Endothelial cell (in vitro differentiated cells): ENCODE measurements around the gene PROM1. TPM values are rescaled to one million over a fixed set of nuclear protein-coding genes. Genes with fewer than 3 reads are reported as not detected.

Experiments used
- DNase-seq: peaks from one replicate; pipeline ENCODE4 v3.0.0; 2021; ENCODE audit warnings: low spot score
- H3K27ac Mint-ChIP-seq: one replicate; pipeline ENCODE4 v1.8.0; 2021; ENCODE audit warnings: mixed read lengths, inconsistent platforms; ENCODE audit not compliant: unreplicated experiment
- H3K27me3 Mint-ChIP-seq: one replicate; pipeline ENCODE4 v1.8.0; 2021; ENCODE audit warnings: mild to moderate bottlenecking, moderate library complexity, mixed read lengths, inconsistent platforms; ENCODE audit not compliant: unreplicated experiment
- H3K36me3 Mint-ChIP-seq: one replicate; pipeline ENCODE4 v1.8.0; 2021; ENCODE audit warnings: mild to moderate bottlenecking, low read depth, mixed read lengths, inconsistent platforms; ENCODE audit not compliant: unreplicated experiment
- H3K4me1 Mint-ChIP-seq: one replicate; pipeline ENCODE4 v1.8.0; 2021; ENCODE audit warnings: mild to moderate bottlenecking, mixed read lengths, inconsistent platforms; ENCODE audit not compliant: unreplicated experiment
- H3K4me3 Mint-ChIP-seq: one replicate; pipeline ENCODE4 v1.8.0; 2021; ENCODE audit warnings: mild to moderate bottlenecking, mixed read lengths, inconsistent platforms; ENCODE audit not compliant: unreplicated experiment
- H3K9me3 Mint-ChIP-seq: one replicate; pipeline ENCODE4 v1.8.0; 2021; ENCODE audit warnings: mixed read lengths, inconsistent platforms; ENCODE audit not compliant: unreplicated experiment
- CTCF ChIP-seq: fragments of 200-600 bp; sonication (generic); IDR thresholded peaks from one replicate; pipeline ENCODE4 v1.5.0; 2021; ENCODE audit warnings: antibody characterized with exemption; ENCODE audit not compliant: unreplicated experiment
- total RNA-seq: library from RNA; stranded (reverse); fragmentation: NEBNext Ultra II Directional; extraction: Animal tissue kit (Norgen Biotek cat#: 25700); gene quantifications from one replicate; pipeline ENCODE4 v1.2.1, GENCODE V29; 2021; ENCODE audit not compliant: unreplicated experiment

PROM1 gene
- total RNA-seq, 1 donor from 2014 or later = 12.2 TPM

GRCh38 chr4:15935504-15936402 lies 148.1 kb downstream of the PROM1 start:
- DNase-seq = no peak
- Mint-ChIP-seq H3K36me3 (no peaks in the 10 kb centered on the region), H3K9me3 (no peaks in the 10 kb centered on the region), H3K27me3 (no peaks in the 10 kb centered on the region), H3K4me1 (peaks cover 4% of the 10 kb centered on the region), H3K4me3 (no peak overlapping the region), H3K27ac (no peak overlapping the region)
- no peak for TF ChIP-seq CTCF

- Mint-ChIP-seq H3K27me3 (peaks cover 1% of the 10 kb centered on the region), H3K9me3 (no peaks in the 10 kb centered on the region), H3K4me3 (no peak overlapping the region), H3K4me1 (peaks cover 4% of the 10 kb centered on the region), H3K27ac (no peak overlapping the region), H3K36me3 (no peaks in the 10 kb centered on the region)
- TF ChIP-seq CTCF = no peak
- DNase-seq = no peak
These were observed 149.6 kb downstream of the PROM1 start for GRCh38 chr4:15934259-15934658.

- no peak for TF ChIP-seq CTCF
- Mint-ChIP-seq H3K27me3 (peaks cover 1% of the 10 kb centered on the region), H3K27ac (no peak overlapping the region), H3K4me1 (no peaks in the 10 kb centered on the region), H3K36me3 (no peaks in the 10 kb centered on the region), H3K4me3 (no peak overlapping the region), H3K9me3 (no peaks in the 10 kb centered on the region)
- DNase-seq = no peak
These were observed 152.2 kb downstream of the PROM1 start for GRCh38 chr4:15931451-15932210.

- no peaks in the 10 kb centered on the region for H3K4me1 Mint-ChIP-seq
These were observed 153.5 kb downstream of the PROM1 start for GRCh38 chr4:15930314-15930713.

More at GRCh38 chr4:15930314-15930713, 153.5 kb downstream of the PROM1 start:
- H3K27me3 Mint-ChIP-seq = peaks cover 1% of the 10 kb centered on the region
- no peak overlapping the region for H3K27ac Mint-ChIP-seq
- no peak for DNase-seq
- no peak for TF ChIP-seq CTCF
- H3K9me3 Mint-ChIP-seq = no peaks in the 10 kb centered on the region
- no peaks in the 10 kb centered on the region for H3K36me3 Mint-ChIP-seq
- no peak overlapping the region for H3K4me3 Mint-ChIP-seq
